ENCODE data around the gene PAOX.
"Not testable (repeated sequence)": the region's sequence is repeated elsewhere in the genome, so short reads cannot be mapped to it uniquely, and the experiment has no call there.

The PAOX gene

GRCh38 chr10:133411523-133412380 is 32.7 kb downstream of the PAOX start:
- no peak for DNase-seq (ENCODE audit: low spot score)

DNA sequence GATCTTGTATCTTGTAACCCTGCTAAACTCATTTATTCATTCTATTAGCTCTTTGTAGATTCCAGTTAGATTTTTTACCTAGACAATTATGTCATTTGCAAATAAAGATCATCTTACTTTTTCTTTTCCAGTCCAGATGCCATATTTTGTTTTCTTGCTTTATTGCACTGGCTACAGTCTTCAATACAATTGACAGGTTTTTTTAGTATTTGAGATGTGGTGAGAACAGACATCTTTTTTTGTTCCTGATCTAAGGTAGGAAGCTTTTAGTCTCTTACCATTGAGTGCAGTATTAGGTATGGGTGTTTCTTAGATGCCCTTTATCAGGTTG is 33.3 kb downstream of the PAOX start:
- DNase-seq (ENCODE audit: low spot score): no peak

GRCh38 chr10:133414401-133414800 is 35.3 kb downstream of the PAOX start:
- not testable (repeated sequence) for DNase-seq (ENCODE audit: low spot score)

- DNase-seq (ENCODE audit: low spot score): no peak
These were observed 36.7 kb downstream of the PAOX start for GRCh38 chr10:133415752-133416151.

DNA sequence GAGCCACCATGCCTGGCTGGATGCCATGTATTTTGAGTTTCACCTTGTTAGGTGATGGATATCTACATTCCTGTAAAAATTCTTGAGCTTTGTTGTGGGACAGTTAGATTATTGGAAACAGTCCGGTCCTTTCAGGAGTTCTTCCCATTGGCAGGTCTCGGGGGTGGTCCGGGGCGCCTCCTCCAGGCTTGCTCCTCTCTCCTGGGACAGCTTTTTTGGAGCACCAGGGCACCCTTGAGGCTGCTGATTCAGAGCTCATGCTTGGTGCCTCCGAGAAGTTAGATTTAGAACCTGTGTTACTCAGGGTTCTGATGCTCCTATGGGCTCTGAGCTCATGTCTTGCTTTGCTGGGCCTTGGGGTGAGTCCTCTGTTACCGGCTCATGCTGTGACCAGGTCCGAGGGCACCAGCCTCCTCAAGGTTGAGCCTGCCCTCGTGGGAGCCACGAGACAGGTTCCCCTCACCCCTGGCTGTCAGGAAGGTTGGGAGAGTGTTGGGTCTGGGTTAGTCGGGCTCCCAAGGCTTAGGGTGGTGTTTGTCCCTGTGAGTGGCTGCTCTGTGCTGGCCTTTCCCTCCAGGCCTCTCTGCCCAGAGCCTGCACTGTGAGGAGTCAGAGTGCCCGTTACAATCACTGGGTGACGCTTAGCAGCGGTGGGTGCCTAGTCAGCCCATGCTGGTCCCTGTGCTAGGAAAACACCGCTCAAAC is 39.4 kb downstream of the PAOX start:
- no peak for DNase-seq (ENCODE audit: low spot score)

GRCh38 chr10:133419211-133419950 is 40.3 kb downstream of the PAOX start:
- DNase-seq (ENCODE audit: low spot score): no peak

DNA sequence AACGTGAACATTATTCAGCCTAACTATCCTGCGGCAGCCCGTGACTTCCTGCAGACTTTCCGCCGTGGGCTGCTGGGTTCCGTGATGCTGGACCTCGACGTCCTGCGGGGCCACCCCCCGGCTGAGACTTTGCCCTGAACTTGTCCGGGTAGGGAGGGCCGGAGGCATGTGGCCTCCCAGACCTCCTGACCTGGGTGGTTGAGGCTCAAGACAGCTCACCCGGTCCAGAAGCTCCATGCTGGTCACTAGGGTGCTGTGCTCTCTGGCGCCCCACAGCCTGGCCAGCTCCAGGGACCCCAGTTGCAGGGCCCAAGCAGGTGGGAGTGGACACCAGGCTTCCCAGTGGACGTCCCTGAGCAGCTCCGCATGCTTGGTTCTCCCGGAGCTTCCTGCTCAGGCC is 41.0 kb downstream of the PAOX start:
- no peak for DNase-seq (ENCODE audit: low spot score)

DNA sequence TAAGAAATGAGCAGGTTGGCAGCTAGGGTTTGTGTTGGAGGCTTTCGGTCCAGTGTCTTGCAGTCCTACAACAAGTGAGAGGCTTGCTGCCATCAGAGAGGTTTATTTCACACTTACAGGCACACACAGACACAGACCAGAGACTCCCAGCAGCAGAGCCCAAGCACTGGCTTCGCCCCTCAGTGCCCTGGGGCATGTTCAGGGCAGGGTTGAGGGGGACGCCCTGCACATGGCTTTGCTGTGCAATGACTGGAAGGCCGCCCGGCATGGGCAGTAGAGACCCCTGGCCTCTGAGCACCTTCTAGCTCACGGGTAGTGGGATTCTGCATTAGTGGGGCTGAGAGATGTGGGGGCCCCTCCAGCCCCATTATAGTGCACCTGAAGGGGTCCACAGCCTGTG is 41.5 kb downstream of the PAOX start:
- DNase-seq (ENCODE audit: low spot score): no peak

- no peak for DNase-seq (ENCODE audit: low spot score)
These were observed 42.5 kb downstream of the PAOX start for GRCh38 chr10:133421336-133422222.

GRCh38 chr10:133422223-133422806 is 43.3 kb downstream of the PAOX start:
- no peak for DNase-seq (ENCODE audit: low spot score)

- no peak for DNase-seq (ENCODE audit: low spot score)
These were observed 44.0 kb downstream of the PAOX start for GRCh38 chr10:133422807-133423771.

- not testable (repeated sequence) for DNase-seq (ENCODE audit: low spot score)
These were observed 45.0 kb downstream of the PAOX start for GRCh38 chr10:133424102-133424501.

GRCh38 chr10:133424601-133425000 is 45.5 kb downstream of the PAOX start, which contains the start of gene SPRN:
SPRN (minus strand) TSS chr10:133424625; CDS start chr10:133423681, 944 bp downstream.
- DNase-seq (ENCODE audit: low spot score): not testable (repeated sequence)

- not testable (repeated sequence) for DNase-seq (ENCODE audit: low spot score)
These were observed 50.5 kb downstream of the PAOX start for GRCh38 chr10:133429571-133429970.

GRCh38 chr10:133431888-133432613 is 53.0 kb downstream of the PAOX start:
- not testable (repeated sequence) for DNase-seq (ENCODE audit: low spot score)

DNA sequence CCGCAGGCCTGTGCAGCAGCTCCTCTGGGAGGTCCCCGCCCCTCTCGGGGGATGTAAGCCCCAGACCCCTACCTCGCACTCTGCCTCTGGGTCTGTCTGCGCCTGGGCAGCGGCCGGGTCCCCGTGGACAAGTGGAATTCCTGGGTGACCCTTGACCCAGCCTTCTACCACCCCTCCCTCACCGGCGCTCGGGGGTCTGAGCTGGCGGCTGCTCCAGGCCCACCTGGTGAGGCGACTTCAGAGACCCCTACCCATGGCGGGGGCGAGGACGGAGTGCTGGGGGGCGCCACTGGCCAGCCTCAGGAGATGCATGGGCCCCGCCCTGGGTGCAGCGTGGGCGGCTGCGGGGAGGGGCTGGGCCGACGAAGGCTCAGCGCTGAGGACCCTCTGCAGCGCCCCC is 53.7 kb downstream of the PAOX start:
- not testable (repeated sequence) for DNase-seq (ENCODE audit: low spot score)

GRCh38 chr10:133438711-133439273 is 59.7 kb downstream of the PAOX start:
- DNase-seq (ENCODE audit: low spot score): no peak

- DNase-seq (ENCODE audit: low spot score): no peak
These were observed 60.7 kb downstream of the PAOX start for GRCh38 chr10:133439517-133440461.

Data from globus pallidus (tissue), 1 donor.